OCI-M2 (cell line): ENCODE data around the gene DENND1B.

ENCODE experiments used
- DNase-seq: peaks from one replicate; lab custom pipeline; 2025; ENCODE audit not compliant: unreplicated experiment; lab: John Stamatoyannopoulos, UW

Gene DENND1B

GRCh38 chr1:197686231-197686630, 89.0 kb downstream of the DENND1B start:
- DNase-seq: no peak

DNA sequence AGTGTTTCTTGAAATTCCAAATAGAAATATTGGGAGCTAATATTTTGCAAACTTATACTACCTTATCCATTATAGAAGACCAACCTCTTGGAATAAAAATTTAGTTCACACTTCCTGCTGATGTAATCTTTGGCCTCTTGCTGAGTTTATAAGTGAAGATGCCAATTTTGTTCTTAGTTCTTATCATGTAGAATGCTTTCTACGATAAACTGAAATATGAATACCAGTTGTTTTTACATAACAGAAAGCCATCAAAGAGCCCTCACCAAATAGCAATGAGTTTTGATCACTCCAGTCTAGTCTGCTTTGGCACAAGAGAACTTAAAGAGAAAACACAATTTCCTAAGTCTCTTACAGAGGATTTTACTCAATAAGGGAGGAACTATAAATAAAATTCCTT, 89.5 kb downstream of the DENND1B start:
- DNase-seq: no peak

- no peak for DNase-seq
Measured at GRCh38 chr1:197683895-197684553, 91.3 kb downstream of the DENND1B start.

- DNase-seq: no peak
Measured at GRCh38 chr1:197683280-197683679, 92.0 kb downstream of the DENND1B start.

GRCh38 chr1:197680311-197680710, 95.0 kb downstream of the DENND1B start:
- DNase-seq: no peak

DNA sequence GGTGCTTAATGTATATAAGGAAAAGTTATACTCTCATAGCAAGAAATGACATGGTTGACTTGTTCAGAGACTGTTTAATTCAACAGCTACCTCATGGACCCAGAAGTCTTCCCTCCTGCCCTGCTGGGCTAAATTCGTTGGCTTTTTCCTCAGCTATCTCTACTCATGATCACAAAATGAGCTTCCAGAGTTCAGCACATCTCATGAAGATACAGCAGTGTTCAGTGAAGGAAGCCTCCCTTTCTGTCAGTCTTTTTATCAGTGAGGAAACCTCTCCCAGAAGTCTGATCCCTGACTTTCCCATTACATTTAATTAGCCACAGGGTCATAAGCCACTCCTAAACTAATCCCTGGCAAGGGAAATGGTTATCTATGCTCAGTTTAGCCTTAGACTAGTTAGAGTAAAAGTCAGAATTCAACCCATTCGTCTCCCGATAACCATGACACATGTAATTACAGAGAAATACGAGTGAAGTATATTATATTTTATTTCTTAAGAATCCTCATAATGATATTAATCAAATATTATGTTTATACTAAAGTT, 97.5 kb downstream of the DENND1B start:
- DNase-seq: no peak

DNA sequence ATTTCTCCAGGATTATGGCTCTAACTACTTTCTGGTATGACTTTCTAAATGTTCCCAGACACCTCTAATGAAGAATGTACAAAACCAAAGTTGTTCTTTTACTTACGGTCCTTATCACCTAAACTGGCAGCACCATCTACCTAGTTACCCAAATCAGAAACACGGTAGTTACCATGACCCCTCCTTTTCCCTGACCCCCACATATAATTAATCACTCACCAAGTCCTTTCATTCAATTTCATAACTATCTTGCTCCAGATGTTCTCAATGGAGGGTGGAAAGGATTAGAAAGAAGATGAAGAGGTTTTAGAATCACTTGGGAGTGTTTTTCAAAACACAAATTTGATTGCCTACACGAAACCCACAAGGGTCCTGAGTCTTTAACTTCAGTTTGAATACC, 98.0 kb downstream of the DENND1B start:
- DNase-seq: no peak

- no peak for DNase-seq
Measured at GRCh38 chr1:197675583-197676208, 99.6 kb downstream of the DENND1B start.

GRCh38 chr1:197674286-197674685, 101.0 kb downstream of the DENND1B start:
- DNase-seq: no peak

DNA sequence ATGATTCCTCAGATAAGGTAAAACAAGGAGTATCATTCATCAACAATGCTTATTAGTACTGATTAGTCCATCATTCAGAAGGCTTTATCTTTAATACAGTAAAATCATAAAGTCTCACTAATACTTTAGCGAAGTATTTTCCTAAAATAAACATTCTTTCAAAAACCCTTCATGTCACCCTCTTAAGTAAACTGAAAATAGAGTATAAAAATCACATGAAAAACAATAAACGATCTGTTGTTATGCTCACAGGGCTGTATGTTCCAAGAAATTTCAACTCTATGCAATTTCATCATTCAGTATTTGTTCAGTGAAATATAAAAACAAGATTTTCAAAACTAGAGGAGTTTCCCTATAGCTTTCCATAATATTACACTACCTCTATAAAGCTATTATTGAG, 102.0 kb downstream of the DENND1B start:
- DNase-seq: no peak

GRCh38 chr1:197672347-197672746, 102.9 kb downstream of the DENND1B start:
- no peak for DNase-seq

GRCh38 chr1:197671920-197672319, 103.4 kb downstream of the DENND1B start:
- no peak for DNase-seq

DNA sequence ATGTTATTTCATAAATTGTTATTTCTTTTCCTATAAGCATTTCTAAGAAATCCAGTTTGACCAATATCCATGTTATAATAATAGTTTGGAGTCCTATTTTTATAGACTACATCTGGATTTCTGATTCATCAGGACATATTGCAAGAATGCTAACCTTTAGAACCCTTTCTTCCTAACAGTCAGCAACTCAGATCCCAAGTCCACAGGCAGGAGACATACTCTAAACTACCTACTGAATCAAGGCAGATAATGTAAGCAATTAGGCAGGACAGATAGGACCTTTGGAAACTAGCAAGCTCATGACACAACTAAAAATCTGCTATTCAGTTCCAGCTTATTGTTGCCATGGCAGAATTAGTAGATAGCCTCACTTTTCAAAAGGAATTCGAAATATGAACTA, 104.1 kb downstream of the DENND1B start:
- DNase-seq: no peak

GRCh38 chr1:197666769-197667285, 108.5 kb downstream of the DENND1B start:
- DNase-seq: no peak

- DNase-seq: no peak
Measured at GRCh38 chr1:197664391-197664790, 110.9 kb downstream of the DENND1B start.

- DNase-seq: no peak
Measured at GRCh38 chr1:197663162-197663953, 111.9 kb downstream of the DENND1B start.

DNA sequence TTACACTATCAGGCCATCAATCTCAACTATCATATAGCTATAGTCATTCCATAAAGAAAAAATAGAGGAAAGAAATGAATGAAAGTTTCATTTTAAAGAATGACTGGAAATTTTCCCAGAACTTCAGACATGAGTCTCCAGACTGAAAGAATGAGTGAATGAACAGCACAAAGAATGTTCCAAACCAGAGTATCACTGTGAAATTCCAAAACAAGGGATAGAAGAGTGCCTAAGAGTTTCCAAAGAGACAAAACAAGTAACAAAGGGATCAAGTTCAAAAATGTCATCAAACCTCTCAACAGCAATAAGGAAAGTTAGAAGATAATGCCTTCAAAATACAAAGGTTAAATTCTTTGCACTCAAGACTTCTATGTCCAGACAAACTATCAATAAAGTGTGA, 114.9 kb downstream of the DENND1B start:
- DNase-seq: no peak

- no peak for DNase-seq
Measured at GRCh38 chr1:197659171-197659570, 116.1 kb downstream of the DENND1B start.

DNA sequence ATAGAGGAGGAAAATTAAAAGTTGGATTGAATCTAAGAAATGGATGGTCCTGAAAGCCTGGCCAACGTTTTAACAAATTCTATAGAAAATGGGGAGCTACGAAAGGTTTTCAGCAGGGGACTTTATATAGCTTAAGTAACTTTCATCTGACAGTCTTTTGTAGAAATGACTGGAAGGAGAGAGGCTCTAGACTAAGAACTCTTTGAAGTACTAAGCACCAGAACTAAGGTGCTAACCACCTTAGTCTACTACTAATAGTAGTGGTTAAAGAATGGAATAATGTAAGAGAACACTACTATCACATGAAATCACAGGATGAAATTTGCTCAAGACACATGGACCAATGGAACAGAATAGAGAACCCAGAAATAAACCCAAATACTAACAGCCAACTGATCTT, 126.1 kb downstream of the DENND1B start:
- no peak for DNase-seq

DNA sequence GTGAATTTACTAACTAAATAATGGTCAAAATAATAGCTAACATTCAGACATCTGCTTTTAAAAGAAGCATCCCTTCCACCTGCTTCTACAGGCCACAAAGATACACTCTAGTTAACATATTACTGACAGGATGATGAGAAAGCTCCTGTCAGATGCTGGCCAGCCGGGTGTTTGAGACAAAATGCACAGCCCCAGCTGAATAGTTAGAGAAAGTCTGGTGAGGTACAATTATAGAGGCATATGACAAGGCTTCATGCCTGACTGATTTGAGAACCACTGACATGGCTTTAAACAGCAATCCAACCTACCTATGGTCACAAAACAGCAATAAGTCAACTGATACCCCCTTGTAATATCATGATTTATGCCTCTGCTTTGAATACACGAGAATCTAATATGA, 137.0 kb downstream of the DENND1B start:
- DNase-seq: no peak

- DNase-seq: no peak
Measured at GRCh38 chr1:197637406-197637805, 137.9 kb downstream of the DENND1B start.
